Esophagus squamous epithelium (tissue), 5 donors: ENCODE data around the gene CHMP1A. TPM values are rescaled to one million over a fixed set of nuclear protein-coding genes. Genes with fewer than 3 reads are reported as not detected.
"Not testable (repeated sequence)": the region's sequence is repeated elsewhere in the genome, so short reads cannot be mapped to it uniquely, and the experiment has no call there.

Experiments used
- DNase-seq: peaks from one replicate; lab custom pipeline; 2025; lab: John Stamatoyannopoulos, UW
- H3K27ac ChIP-seq, 4 donors: fragments of 200-600 bp; sonication (generic); one replicate each; pipeline ENCODE4 v1.5.1; 2016 to 2019; ENCODE audit warnings: mild to moderate bottlenecking in 1 of 4
- H3K27me3 ChIP-seq, 4 donors: fragments of 200-600 bp; sonication (generic); 1 replicate in 3 of 4; 2 replicates in 1 of 4; pipeline versions ENCODE4 v1.5.1 to v1.6.0; 2017 to 2021; ENCODE audit warnings: antibody characterized with exemption in 1 of 4
- H3K36me3 ChIP-seq, 3 donors: fragments of 200-600 bp; sonication (generic); one replicate each; pipeline ENCODE4 v1.5.1; 2016 to 2019
- H3K4me1 ChIP-seq, 3 donors: fragments of 200-600 bp; sonication (generic); one replicate each; pipeline ENCODE4 v1.5.1; 2017 to 2019
- H3K4me3 ChIP-seq, 4 donors: fragments of 200-600 bp; sonication (generic); 1 replicate in 3 of 4; 2 replicates in 1 of 4; pipeline ENCODE4 v1.5.1; 2016 to 2019; ENCODE audit warnings: mild to moderate bottlenecking in 2 of 4, moderate library complexity in 1 of 4
- H3K9me3 ChIP-seq, 3 donors: fragments of 200-600 bp; sonication (generic); one replicate each; pipeline ENCODE4 v1.5.1; 2016 to 2019
- POLR2A ChIP-seq, 4 donors: fragments of 450-650 bp; IDR thresholded peaks; one replicate each; pipeline ENCODE4 v1.6.1; 2017; ENCODE audit warnings: antibody characterized with exemption in 4 of 4, mild to moderate bottlenecking in 4 of 4, moderate library complexity in 3 of 4
- WGBS, 2 donors: methylation state at CpG; one replicate each; pipeline ENCODE4 v1.1.5; 2018; 5-methylcytosine and 5-hydroxymethylcytosine counted together
- intact Hi-C: fragments of 100-400 bp; cut with DNase I; formaldehyde crosslinking; loops from one replicate; pipeline ENCODE4 v1.15.0; 2022
- total RNA-seq, 4 donors: library from RNA; depleted of rRNA; stranded (reverse); fragments of >200 nt; gene quantifications; one replicate each; pipeline ENCODE4 v1.1.0, GENCODE V29; 2016
- TF ChIP-seq, protein P1 (sequence below), 6 experiments: fragments of 450-650 bp in 4 of 6; fragments of 200-600 bp in 2 of 6; sonication (generic) in 2 of 6; IDR thresholded peaks; one replicate each; pipeline ENCODE4 v1.5.1; 2016 to 2019; ENCODE audit warnings: antibody characterized with exemption in 6 of 6, mild to moderate bottlenecking in 4 of 6, moderate library complexity in 4 of 6
- donor health status: DM: yes; HTN: yes; CAD: no.

CHMP1A gene
- total RNA-seq, 4 donors from 2014 or later, result 83.0 to 116 (median 104) TPM

DNA sequence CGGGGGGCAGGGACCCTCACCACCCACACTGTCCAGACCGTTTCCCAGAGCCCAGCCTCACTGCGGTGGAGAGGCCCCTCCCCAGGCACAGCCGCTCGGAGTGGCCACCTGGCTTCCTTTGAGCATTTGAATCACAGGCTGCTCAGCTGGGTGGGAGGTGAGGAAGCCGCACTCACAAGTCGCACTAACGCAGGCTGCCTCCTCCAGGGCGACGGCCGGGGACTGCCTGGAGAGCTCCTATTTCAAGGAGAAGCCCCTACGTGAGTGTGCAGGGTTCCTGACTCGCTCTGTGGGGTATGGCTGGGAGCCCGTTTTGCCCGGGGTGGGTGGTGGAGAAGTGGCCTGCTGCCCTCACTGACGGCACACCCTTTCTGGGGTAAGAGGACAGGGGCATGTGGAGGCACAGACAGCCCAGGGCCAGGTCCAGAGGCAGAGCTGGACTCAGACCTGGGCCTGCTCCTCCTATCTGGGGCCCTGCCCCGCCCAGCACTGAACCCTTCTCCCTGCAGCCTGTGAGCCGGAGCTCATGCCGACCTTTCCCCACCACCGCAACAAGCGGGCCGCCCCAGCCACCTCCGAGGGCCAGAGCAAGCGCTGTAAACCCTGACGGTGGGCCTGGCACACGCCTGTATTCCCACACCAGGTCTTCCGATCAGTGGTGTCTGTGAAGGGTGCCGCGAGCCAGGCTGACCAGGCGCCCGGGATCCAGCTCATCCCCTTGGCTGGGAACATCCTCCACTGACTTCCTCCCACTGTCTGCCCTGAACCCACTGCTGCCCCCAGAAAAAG is 37.8 kb upstream of the CHMP1A start:
- intact Hi-C loops, result no loop called here
- WGBS, 2 donors, result 100% methylated on average over 1 of the region's 31 CpGs; no CpG with 5 or more reads in 1 of the 2 donors
- Histone ChIP-seq H3K9me3 (no peaks in the 10 kb centered on the region), H3K27me3 (no peaks in the 10 kb centered on the region), H3K27ac (no peak overlapping the region), H3K36me3 (peaks cover 15 to 79% (median 34%) of the 10 kb centered on the region in 3 donors), H3K4me1 (peaks cover 7 to 15% (median 10%) of the 10 kb centered on the region in 3 donors), H3K4me3 (no peak overlapping the region)
- TF ChIP-seq, protein P1, sequence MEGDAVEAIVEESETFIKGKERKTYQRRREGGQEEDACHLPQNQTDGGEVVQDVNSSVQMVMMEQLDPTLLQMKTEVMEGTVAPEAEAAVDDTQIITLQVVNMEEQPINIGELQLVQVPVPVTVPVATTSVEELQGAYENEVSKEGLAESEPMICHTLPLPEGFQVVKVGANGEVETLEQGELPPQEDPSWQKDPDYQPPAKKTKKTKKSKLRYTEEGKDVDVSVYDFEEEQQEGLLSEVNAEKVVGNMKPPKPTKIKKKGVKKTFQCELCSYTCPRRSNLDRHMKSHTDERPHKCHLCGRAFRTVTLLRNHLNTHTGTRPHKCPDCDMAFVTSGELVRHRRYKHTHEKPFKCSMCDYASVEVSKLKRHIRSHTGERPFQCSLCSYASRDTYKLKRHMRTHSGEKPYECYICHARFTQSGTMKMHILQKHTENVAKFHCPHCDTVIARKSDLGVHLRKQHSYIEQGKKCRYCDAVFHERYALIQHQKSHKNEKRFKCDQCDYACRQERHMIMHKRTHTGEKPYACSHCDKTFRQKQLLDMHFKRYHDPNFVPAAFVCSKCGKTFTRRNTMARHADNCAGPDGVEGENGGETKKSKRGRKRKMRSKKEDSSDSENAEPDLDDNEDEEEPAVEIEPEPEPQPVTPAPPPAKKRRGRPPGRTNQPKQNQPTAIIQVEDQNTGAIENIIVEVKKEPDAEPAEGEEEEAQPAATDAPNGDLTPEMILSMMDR (IDR thresholded peaks at IDR 0.05), result no peak
- no peak for TF ChIP-seq POLR2A (IDR thresholded peaks at IDR 0.05)
- no peak for DNase-seq

DNA sequence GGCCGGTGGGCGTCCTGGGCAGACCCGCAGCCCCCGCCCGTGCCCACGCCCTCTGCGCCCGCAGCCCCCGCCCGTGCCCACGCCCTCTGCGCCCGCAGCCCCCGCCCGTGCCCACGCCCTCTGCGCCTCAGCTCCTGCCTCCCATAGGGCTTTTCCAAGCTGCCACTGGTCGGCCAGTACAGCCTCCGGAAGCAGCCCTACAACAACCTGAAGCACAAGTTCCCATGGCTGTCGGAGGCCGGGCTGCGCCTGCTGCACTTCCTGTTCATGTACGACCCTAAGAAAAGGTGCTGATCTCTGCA is 37.2 kb upstream of the CHMP1A start:
- peaks cover 20 to 84% (median 35%) of the 10 kb centered on the region in 3 donors for H3K36me3 ChIP-seq
- H3K27ac ChIP-seq, H3K4me1 ChIP-seq, DNase-seq, H3K9me3 ChIP-seq, H3K27me3 ChIP-seq, H3K4me3 ChIP-seq, intact Hi-C loops: not testable (repeated sequence)
- WGBS, 2 donors, result 70 to 100% methylated on average over 1 to 2 of the region's 23 CpGs

DNA sequence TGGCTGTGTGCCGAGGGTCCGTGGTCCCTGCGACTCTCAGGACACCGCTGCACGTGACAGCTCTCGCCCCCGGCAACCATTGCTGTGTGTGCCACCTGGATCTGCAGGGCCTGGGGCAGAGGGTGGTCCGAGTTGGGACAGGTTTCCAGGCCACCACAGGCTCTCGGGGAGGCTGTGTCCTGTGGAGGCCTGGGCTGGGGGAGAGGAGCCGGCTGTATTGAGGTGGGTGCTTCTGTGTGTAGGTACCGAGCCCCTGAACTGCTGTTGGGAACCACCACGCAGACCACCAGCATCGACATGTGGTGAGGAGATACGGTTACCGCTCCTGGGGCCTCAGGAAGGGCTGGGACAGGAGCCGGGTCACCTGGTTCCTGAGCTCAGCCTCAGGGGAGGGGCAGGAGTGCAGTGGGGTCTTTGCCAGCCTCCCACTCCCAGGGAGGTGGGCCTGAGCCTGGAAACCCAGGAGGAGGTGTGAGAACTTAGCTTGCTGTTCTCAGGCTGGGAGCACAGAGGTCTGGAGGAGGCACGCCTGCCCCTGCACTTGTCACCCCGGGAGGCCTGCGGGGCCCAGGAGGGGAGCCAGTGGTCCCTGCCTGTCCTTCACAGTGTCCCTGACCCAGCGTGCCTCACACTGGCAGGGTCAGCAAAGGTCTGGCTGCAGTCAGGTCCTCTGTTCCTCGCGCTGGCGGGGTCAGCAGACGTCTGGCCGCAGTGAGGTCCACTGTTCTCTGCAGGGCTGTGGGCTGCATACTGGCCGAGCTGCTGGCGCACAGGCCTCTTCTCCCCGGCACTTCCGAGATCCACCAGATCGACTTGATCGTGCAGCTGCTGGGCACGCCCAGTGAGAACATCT is 36.6 kb upstream of the CHMP1A start:
- H3K9me3 ChIP-seq, result no peaks in the 10 kb centered on the region
- intact Hi-C loops, result no loop called here
- no peaks in the 10 kb centered on the region for H3K27me3 ChIP-seq
- TF ChIP-seq, protein P1 (IDR thresholded peaks at IDR 0.05), result no peak
- no peak for TF ChIP-seq POLR2A (IDR thresholded peaks at IDR 0.05)
- 60 to 83% methylated on average over 2 of the region's 32 CpGs for WGBS, 2 donors
- no peak for DNase-seq
- H3K36me3 ChIP-seq, result peaks cover 20 to 90% (median 35%) of the 10 kb centered on the region in 3 donors
- no peak overlapping the region for H3K27ac ChIP-seq
- H3K4me3 ChIP-seq, result no peak overlapping the region
- H3K4me1 ChIP-seq, result peaks cover 0 to 5% (median 4%) of the 10 kb centered on the region in 3 donors

DNA sequence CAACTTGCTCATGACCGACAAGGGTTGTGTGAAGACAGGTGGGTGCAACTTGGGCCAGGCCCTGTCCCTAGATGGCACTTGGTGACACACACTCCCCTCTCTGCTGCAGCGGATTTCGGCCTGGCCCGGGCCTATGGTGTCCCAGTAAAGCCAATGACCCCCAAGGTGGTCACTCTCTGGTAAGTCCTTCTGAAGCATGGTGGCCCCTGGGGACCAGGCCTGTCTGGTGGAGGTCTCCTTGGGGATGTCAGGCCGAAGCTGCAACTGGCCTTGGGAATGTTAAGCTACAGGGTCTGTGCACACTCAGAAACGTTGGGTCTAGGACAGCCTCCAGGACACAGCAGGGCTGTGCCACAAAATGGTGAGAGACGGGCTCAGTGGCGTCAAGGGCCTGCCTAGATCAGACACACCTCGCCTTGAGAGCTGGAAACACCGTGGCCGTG is 35.8 kb upstream of the CHMP1A start:
- Histone ChIP-seq H3K4me3 (no peak overlapping the region), H3K36me3 (peaks cover 20 to 93% (median 35%) of the 10 kb centered on the region in 3 donors), H3K27ac (no peak overlapping the region), H3K27me3 (no peaks in the 10 kb centered on the region), H3K4me1 (peaks cover 0 to 8% (median 4%) of the 10 kb centered on the region in 3 donors), H3K9me3 (no peaks in the 10 kb centered on the region)
- TF ChIP-seq, protein P1 (IDR thresholded peaks at IDR 0.05), result no peak
- TF ChIP-seq POLR2A (IDR thresholded peaks at IDR 0.05), result no peak
- DNase-seq, result no peak
- intact Hi-C loops, result no loop called here
- WGBS, 2 donors, result 80 to 95% methylated on average over 1 to 4 of the region's 11 CpGs

DNA sequence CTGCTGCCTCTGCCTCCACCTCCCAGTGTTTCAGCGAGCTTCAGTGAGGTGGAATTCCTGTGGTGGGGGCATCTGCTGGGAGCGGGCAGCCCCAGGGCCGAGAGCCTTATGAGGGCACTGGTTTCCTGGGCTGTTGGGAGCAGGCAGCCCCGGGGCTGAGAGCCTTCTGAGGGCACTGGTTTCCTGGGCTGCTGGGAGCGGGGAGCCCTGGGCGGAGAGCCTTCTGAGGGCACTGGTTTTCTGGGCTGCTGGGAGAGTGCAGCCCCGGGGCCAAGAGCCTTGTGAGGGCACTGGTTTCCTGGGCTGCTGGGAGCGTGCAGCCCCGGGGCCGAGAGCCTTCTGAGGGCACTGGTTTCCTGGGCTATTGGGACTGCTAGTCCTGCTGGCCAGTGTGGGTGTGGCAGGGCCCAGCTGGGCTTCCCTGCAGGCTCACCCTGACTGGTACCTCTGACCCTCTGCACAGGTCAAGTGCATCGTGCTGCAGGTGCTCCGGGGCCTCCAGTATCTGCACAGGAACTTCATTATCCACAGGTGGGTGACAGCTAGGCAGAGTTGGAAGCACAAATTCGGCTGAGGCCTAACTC is 34.6 kb upstream of the CHMP1A start:
- H3K36me3 ChIP-seq, result peaks cover 20 to 83% (median 35%) of the 10 kb centered on the region in 3 donors
- TF ChIP-seq, protein P1 (IDR thresholded peaks at IDR 0.05), result no peak
- no peak for TF ChIP-seq POLR2A (IDR thresholded peaks at IDR 0.05)
- 33 to 78% methylated on average over 1 to 2 of the region's 13 CpGs for WGBS, 2 donors
- no peak overlapping the region for H3K27ac ChIP-seq
- H3K4me3 ChIP-seq, result no peak overlapping the region
- H3K9me3 ChIP-seq, result no peaks in the 10 kb centered on the region
- H3K4me1 ChIP-seq, result peaks cover 7 to 20% (median 12%) of the 10 kb centered on the region in 3 donors
- H3K27me3 ChIP-seq, result no peaks in the 10 kb centered on the region
- intact Hi-C loops, result no loop called here
- no peak for DNase-seq
